GM18870 (cell line): Measurements from ENCODE around the gene TTR.

ENCODE experiments used
- ATAC-seq: cut with Tn5 transposase; IDR thresholded peaks from one replicate; pipeline ENCODE4 v1.9.1; 2021; ENCODE audit warnings: moderate library complexity; ENCODE audit not compliant: unreplicated experiment

TTR gene

DNA sequence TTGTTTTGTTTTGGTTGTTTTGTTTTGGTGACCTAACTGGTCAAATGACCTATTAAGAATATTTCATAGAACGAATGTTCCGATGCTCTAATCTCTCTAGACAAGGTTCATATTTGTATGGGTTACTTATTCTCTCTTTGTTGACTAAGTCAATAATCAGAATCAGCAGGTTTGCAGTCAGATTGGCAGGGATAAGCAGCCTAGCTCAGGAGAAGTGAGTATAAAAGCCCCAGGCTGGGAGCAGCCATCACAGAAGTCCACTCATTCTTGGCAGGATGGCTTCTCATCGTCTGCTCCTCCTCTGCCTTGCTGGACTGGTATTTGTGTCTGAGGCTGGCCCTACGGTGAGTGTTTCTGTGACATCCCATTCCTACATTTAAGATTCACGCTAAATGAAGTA lies at the start of gene TTR:
TSS of gene TTR (plus strand) at position 250 of the 400 bp plus-strand sequence. CDS start at position 276, 26 bp downstream.
- no peak for ATAC-seq

DNA sequence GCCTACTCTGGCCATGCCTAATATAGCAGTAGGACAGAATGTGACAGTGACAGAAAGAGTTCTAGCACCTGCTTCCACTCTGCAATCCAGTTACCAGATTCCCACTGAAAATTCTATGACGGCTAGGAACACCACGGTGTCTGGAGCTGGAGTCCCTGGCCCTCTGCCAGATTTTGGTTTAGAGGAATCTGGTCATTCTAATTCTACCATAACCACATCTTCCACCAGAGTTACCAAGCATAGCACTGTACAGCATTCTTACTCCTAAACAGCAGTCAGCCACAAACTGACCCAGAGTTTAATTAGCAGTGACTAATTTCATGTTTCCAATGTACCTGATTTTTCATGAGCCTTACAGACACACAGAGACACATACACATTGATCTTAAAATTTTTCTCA lies 45.2 kb upstream of the TTR start:
- no peak for ATAC-seq

DNA sequence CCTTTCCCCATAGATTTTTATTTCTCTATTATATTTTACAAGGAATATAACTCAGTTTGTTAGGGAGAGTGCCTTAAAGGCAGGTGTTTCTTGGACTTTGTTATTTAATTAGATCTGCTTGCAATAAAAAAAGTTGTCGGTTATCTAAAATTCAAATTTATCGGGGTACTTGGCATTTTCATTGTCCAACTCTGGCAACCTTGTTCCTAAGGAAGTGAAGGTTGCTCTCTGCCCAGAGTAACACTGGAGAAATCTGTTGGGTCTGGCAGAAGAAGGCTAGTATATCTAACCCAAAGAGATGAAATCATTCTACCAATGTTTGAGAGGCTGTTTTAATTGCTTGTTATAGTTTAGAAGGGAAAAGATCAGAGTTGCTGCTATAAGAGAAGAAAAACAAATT lies 42.8 kb upstream of the TTR start:
- no peak for ATAC-seq

DNA sequence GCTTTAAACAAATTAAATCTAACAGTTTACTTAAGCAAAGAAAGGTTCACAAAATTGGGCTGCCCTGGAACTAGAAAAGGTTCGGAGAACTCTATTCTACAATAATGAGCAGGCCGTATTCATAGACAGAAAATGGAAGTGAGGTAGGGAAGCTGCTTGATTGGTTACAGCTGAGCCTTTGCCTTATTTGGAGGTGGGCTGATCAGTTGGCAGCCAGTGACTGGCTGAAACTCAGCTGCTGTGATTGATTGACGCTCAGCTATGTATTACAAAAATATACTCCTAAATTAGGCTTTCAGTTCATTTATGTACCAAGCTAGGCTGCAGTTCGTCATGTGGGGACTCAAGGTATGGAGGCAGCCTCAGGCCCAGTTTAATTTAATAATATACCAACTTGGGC lies 42.3 kb upstream of the TTR start:
- ATAC-seq: no peak

DNA sequence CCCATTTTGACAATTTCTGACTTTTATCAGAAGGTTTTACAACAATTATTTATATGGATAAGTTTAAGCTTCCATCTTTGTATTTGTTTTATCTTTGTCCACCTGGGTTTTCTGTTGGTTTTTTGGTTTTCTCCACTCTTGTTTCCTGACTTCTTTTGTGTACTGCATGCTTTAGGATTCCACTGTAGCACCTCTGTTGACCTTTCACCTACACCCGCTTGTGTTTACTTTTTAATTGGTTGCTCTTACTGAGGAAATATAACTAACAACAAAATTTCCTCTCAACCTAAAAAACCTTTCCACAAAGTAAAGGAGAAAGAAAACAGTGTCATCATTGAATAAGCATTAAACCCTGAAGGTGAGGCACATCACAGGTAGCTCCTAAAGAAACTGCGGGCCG lies 39.8 kb upstream of the TTR start:
- ATAC-seq: no peak

DNA sequence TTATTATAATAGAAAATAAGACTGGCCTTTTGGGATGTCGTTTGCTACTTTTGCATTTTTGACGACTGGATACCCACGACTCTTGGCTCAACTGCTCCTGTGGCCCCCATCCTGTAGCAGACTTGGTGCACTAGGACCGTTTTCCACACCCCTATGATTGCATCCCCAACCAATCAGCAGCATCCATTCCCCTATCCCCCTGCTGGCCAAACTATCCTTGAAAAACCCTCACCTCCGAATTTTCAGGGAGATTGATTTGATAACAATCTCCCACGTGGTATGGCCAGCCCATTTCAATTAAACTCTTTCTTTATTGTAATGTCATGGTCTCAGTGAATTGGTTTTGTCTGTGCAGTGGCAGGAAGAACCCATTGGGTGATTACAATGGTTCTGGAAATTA lies 37.9 kb upstream of the TTR start:
- ATAC-seq: no peak

DNA sequence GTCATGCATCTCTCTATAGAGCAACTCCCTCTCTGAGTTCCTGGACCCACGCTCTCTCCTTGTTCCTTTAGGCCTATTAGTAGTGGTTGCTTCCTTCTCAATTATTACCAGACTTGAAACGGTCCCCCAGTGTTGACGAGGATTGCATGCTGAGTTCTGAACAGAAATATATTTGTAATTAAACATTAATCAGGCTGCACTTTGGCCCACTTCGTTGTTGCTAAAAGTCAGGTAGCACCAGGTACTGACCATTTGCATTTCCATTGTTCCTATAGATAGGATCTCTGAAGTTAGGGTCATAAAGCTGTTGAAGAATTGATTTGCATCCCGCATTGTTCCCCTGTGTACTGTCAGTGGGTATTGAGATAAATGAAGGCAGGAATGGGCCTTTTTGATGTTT lies 36.9 kb upstream of the TTR start:
- no peak for ATAC-seq

DNA sequence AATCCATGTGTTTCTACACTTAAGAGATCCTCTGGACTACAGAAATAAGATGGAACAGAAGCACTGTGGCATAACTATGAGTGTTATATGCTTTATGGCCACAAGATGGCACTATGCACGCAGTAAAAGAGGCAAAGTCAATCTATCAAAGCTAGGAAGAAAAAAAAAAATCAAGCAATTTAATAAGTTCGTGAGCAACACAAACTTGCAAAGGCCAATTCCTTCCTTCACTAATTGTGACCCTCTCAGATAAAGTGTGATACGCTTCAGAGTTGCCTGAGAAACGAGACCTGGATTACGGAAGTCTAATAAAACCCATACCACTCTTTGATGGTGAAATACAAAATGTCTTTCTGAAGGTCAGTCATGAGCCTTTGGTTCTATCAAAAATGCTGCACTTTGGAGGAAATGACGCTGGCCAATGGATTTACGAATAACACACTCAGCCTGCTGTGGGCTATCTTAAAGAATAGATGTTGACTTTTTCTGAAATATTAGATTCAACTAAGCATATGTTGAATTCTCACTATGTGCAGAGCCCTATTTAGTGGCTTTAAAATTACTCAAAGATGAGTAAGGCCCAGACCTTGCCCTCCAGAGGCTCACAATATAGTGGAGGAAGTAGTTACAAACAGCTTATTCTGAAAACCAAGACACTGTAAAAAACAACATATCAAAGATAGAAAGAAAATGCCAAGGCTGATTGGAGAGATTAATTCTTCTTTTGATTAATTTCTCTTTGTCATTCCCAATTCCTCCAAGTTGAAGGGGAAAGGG lies 35.5 kb upstream of the TTR start:
- ATAC-seq: peak; percentile 67

DNA sequence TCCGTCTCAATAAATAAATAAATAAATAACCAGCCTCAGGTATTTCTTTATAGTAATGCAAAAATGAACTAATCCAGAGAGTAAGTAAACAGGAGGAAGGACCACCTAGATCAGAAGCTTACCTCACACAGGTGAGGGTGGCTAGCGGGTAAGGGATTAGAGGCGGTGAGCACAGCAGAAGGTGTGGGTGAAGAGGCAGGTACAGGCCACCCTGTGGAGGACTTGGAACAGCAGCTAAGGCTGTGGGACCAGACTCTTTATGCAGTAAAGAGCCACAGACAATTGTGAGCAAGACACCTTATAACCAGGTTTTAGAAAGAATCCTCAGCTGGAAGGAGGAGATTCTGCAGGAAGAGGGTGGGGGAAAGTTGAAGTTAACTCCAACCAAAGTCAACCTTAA lies 34.2 kb upstream of the TTR start:
- no peak for ATAC-seq

DNA sequence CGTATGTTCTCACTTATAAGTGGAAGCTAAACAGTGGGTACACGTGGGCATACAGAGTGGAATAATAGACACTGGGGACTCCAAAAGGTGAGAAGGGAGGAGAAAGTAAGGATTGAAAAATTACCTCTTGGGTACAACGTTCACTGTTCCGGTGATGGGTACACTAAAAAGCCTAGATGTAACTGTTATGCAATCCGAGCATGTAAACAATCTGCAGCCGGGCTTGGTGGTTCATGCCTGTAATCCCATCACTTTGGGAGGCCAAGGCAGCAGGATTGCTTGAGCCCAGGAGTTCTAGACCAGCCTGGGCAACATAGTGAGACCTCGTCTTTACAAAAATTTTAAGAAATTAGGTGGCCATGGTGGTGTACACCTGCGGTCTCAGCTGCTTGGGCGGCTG lies 33.1 kb upstream of the TTR start:
- ATAC-seq: no peak

DNA sequence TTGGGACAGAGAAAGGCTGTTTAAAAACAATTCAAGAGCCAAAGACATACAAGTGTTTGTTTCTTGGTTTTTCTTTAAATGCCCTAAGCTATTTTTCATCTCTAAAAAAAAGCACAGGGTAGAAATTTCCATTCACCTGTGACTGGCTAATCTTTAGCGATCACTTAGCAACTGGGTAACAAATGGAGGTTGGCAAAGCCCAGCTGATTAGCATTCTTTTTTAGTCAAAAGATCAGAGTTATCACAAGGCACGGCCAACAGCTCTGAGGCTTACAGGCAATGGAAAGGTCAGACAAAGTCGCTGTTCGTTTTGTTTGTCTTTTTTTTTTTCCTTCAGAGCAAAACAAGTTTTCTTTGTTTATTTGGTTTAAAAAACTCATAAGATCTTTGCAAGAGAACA lies 29.0 kb upstream of the TTR start:
- ATAC-seq: no peak

DNA sequence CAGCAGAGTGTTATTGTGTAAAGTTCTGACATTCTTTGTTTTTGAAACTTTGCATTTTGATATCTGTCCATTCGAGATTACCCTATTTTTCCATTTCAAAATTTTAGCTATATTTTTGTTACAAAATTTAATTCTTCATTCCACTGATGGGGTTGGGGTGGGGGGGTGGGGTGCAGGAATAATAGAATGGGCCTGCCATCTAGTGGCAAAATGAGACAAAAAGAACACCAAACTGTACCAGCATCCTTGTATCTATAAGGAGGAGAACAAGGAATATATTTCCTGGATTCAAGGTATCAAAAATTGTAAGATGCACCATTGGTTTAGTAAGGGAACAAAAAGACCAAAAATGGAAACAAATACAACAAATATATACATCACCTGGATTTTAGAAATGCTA lies 27.9 kb upstream of the TTR start:
- ATAC-seq: no peak

DNA sequence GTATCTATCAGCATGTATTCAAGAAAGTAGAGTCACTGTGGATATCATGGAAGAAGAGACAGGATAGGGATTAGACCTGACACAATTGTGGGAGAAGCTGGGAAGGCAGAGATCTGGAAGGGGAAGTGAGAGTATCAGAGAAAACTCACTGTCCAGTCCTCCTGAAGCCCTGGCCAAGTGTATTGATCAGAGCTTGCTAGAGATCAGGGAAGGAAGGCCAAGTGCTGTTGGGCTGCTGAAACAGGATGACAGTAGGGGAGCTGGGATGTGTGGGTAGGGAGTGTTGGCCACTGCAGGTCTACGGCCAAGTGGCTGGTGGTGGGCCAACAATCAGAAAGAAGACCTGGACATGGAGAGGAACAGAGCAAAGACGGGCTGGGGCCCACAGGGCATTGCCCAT lies 26.3 kb upstream of the TTR start:
- no peak for ATAC-seq

DNA sequence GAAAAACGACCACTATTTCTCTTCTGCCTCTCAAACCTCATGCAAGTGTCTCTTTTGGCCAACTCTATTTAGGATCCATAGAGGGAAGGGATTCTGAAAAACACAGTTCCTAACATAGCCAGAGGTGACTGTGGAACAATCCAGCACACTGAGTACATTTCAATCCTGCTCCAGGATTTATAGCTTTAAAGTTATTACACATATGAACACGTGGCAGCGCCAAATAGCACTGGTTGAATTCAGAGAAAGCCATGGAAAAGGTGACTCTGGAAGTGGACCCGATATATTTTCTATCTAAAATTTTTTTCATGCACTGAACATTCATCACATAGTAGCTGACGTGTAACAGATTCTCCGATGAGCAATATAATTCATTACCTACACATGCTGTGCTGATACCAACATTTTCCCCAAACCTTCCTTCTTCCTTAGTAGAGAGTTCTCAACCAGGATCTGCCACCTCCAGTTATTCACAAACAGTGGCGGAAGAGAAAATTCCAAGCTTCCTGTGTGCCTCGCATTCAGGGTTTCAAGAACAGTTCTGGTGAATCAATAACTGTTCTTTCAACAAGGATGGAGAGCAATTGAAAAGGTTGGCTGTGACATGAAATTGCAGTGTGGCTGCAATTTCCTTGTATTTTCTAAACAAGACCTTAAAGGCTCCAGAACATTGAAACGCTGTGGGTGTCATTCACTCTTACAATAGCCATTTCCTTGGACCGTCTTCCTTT lies 25.7 kb upstream of the TTR start:
- ATAC-seq: no peak

DNA sequence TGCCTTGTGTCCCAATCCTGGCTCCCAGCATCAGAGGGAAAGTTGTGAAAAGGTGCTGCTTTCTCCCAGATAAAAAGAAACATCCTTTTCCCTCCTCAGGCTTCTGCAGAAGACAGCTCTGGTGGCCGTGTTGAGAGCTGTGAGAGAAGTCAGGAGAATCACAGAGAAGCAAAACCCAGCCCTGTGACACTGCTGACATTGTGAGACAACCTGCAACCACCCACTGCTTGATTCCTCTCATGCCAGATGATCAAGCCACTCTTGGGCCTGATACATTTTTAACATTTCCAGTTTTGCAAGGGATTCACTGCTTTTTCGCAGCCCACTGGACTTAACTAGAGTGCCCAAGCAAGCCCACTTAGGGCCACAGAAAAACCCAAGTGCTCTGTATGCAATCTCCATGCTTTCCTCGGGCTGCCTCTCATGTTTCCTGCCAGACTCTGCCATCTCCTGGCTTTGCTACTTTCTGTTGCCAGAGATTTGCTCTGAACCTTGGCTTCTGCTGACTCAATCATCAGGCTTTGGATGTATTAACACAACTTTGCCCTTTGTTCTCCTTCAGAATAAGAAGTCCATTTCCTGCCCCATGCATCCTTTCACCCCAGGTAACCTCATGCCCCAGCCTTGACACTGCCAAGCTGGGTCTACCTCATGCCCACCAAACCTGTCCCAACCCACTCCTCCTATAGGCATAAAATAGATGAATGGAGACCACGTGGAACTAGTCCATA lies 24.9 kb upstream of the TTR start:
- no peak for ATAC-seq

DNA sequence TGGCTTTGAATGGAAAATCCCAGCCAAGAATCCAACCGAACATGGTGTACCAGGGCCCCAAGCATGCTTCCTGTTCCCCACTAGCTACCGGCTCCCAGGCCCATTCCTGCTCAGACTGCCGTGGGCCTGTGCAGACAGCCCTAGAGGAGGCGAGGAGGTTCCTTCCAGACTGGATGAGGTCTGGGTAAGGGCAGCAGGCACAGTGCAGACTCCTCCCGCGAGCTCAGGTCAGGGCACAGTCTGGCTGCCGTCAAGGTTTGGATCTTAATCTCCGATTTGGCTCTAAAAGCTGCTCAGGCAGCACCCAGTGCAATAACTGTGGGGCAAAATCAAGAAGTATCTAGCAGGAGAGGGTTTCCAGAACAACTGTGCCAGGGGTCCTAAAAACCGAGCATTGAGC lies 19.3 kb upstream of the TTR start:
- no peak for ATAC-seq

DNA sequence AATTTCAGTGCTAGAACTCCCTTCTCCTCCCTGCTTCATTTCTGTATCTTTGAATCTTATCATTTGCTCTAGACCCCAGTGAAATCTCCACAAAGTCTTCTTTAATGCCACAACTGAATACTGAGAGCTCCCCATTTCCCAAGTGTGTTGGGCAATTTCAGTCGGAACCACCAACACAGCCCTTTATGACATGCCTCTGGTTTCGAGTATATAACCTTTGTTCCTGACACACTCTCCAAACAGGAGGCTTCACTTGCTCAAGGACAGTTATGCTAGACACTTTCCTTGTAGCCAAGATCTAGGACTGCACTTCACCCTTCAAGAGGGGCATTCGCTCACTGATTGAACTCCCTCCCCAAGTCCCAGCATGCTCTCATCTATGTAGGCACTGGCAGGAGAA lies 18.6 kb upstream of the TTR start:
- no peak for ATAC-seq

DNA sequence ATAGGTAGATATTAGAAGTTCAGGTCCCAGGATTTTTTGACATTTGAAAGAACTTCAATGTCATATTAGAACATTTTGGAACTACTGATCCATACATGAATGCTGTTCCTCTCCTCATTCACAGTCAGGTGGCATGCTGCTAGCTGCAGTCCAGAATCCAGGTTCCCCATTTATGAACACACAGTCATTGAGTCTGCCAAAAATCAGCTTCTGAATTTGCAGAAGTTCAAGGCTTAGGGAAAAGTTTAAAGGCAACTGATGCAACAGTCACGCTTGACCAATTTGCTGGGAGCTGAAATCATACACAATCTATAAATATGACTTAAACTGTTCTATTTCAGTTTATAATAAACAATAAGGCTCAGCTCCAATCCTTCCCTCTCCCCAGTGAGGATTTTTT lies 17.3 kb upstream of the TTR start:
- ATAC-seq: no peak

DNA sequence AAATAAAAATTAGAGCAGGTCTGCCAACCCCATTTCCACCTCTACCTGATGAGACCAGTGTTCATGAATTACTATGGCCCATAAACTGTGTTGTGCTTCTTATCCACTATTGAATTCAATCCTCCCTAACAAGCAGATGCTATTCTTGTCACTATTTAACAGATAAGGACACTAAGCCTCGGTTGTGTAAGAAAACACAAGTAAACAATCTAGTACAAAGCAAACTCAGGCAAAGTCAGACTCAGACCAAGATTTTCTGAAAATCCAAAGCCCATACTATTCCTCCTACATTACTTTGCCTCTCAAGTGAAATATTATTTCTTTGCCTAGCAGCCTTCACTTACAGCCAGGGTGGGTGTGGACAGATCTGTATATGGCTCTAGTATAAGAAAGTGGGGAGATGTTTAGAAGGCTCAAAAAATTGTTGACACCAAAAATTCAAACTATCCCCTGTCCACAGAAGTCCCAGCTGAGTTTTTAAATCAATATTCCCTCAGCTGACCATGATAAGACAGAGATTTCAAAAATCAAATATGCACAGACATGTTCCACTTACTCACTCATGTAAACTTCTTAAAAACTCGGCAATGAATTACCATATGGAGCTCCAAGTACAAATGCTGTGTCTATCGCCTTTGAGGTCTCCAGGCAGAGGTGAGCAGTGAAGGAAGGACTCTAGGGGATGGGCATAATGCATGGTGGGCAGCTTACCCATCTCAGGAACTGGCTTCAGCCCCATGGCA lies 16.0 kb upstream of the TTR start:
- ATAC-seq: no peak

DNA sequence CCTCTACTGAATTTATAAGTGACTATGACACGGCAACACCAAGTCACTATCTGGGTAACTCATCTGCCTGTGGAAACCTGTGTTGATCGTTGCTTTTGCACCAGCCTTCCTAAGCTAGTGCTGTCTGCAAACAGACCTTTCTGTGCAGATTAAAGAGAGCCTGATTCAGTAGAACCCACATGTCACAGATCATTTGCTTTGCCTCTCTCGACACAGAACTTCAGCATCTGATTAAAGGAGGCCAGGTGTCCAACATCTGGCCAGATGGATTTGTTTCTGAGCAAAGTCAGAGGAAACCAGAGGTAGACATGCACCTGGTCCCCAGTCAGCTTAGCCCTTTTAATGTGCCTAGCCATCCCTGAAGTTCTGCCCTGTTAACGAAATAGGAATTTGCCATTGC lies 15.0 kb upstream of the TTR start:
- peak; percentile 46 for ATAC-seq

DNA sequence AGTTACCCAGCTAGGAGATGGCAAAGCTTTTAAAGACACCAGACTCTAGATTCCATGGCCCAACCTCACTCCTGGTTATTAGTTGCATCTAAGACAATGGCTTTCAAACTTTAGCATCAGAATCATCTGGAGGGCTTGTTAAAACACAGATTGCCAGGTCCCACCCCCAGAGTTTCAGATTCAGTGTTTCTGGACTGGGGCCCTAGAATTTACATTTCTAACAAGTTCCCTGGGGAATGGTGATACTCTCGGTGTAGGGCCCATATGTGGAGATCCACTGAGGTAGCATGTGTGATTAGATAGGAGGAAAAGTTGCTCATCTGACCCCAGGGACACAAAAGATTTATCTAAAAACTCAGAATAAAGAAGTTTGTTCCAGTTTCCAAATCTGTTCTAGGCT lies 14.5 kb upstream of the TTR start:
- ATAC-seq: peak; percentile 27
